Activated CD8-positive, alpha-beta T cell treated with anti-CD3 and anti-CD28 coated beads, Interleukin-2, amount 10 ng/mL, durations not matched to agents 7 days and 5 days (primary cell): ENCODE measurements around the gene PPL. TPM values are rescaled to one million over a fixed set of nuclear protein-coding genes. Genes with fewer than 3 reads are reported as not detected.
"Not testable (repeated sequence)": the region's sequence is repeated elsewhere in the genome, so short reads cannot be mapped to it uniquely, and the experiment has no call there.

Source experiments
- ATAC-seq: fragments of 150-1000 bp; cut with Tn5 transposase; one replicate; pipeline ENCODE4 v1.10.0; 2021; ENCODE audit warnings: moderate library complexity
- CTCF ChIA-PET: fragments of 350-600 bp; sonication (Branson Sonifier 250); formaldehyde crosslinking; loops from one replicate; lab custom pipeline; 2021; ENCODE audit warnings: antibody characterized with exemption; lab: Charles Lee
- POLR2A ChIA-PET: fragments of 350-600 bp; sonication (Branson Sonifier 250); formaldehyde crosslinking; loops from one replicate; lab custom pipeline; 2021; ENCODE audit warnings: antibody characterized with exemption; lab: Charles Lee
- DNase-seq: peaks from one replicate; pipeline ENCODE4 v3.0.0-alpha.2; 2020
- H3K27ac Mint-ChIP-seq: one replicate; pipeline ENCODE4 v1.8.0; 2021; ENCODE audit warnings: mild to moderate bottlenecking, mixed read lengths
- H3K27me3 Mint-ChIP-seq: one replicate; pipeline ENCODE4 v1.8.0; 2021; ENCODE audit warnings: low read depth, mixed read lengths
- H3K36me3 Mint-ChIP-seq: one replicate; pipeline ENCODE4 v1.8.0; 2021; ENCODE audit warnings: low read depth, mixed read lengths
- H3K4me1 Mint-ChIP-seq: one replicate; pipeline ENCODE4 v1.8.0; 2021; ENCODE audit warnings: low read depth, mixed read lengths
- H3K4me3 Mint-ChIP-seq: one replicate; pipeline ENCODE4 v1.8.0; 2021; ENCODE audit warnings: mild to moderate bottlenecking, mixed read lengths
- H3K9me3 Mint-ChIP-seq: one replicate; pipeline ENCODE4 v1.8.0; 2022; ENCODE audit warnings: mixed read lengths; ENCODE audit not compliant: insufficient read depth
- total RNA-seq, 2 experiments: library from RNA; stranded (reverse); gene quantifications; one replicate each; pipeline ENCODE4 v1.2.3, GENCODE V29; 2021

The PPL gene
- total RNA-seq, 2 experiments from 2014 or later: not detected

- ATAC-seq: no peak
- CTCF ChIA-PET: interaction anchor here (1.3 kb wide), 1 partner anchor 497 kb away, joined by 4 read pairs; no protein-coding TSS in a partner anchor
- Mint-ChIP-seq H3K27me3 (no peaks in the 10 kb centered on the region), H3K36me3 (no peaks in the 10 kb centered on the region), H3K4me3 (no peak overlapping the region), H3K9me3 (no peaks in the 10 kb centered on the region), H3K27ac (no peak overlapping the region), H3K4me1 (no peaks in the 10 kb centered on the region)
- POLR2A ChIA-PET: no interaction called here
- DNase-seq: no peak
These were observed 38.0 kb downstream of the PPL start for GRCh38 chr16:4898811-4899473.

GRCh38 chr16:4897328-4897727 lies 39.6 kb downstream of the PPL start:
- Mint-ChIP-seq H3K27me3 (no peaks in the 10 kb centered on the region), H3K27ac (no peak overlapping the region), H3K9me3 (no peaks in the 10 kb centered on the region), H3K4me1 (no peaks in the 10 kb centered on the region), H3K36me3 (no peaks in the 10 kb centered on the region), H3K4me3 (no peak overlapping the region)
- ChIA-PET POLR2A (no interaction called here), CTCF (no interaction called here)
- ATAC-seq: no peak
- DNase-seq: no peak

- POLR2A ChIA-PET, CTCF ChIA-PET: not testable (repeated sequence)
These were observed 40.2 kb downstream of the PPL start for GRCh38 chr16:4896761-4897160.

GRCh38 chr16:4895366-4895765 lies 41.6 kb downstream of the PPL start:
- Mint-ChIP-seq H3K36me3 (no peaks in the 10 kb centered on the region), H3K9me3 (no peaks in the 10 kb centered on the region), H3K4me3 (no peak overlapping the region), H3K4me1 (no peaks in the 10 kb centered on the region), H3K27ac (no peak overlapping the region), H3K27me3 (no peaks in the 10 kb centered on the region)
- no peak for ATAC-seq
- POLR2A ChIA-PET: no interaction called here
- CTCF ChIA-PET: no interaction called here
- no peak for DNase-seq

More at GRCh38 chr16:4896761-4897160, 40.2 kb downstream of the PPL start:
- H3K27me3 Mint-ChIP-seq, H3K4me1 Mint-ChIP-seq, H3K9me3 Mint-ChIP-seq, H3K36me3 Mint-ChIP-seq, DNase-seq, H3K4me3 Mint-ChIP-seq, H3K27ac Mint-ChIP-seq, ATAC-seq: not testable (repeated sequence)

- no peak overlapping the region for H3K27ac Mint-ChIP-seq
- no peaks in the 10 kb centered on the region for H3K9me3 Mint-ChIP-seq
- DNase-seq: no peak
- ChIA-PET CTCF (no interaction called here), POLR2A (no interaction called here)
- no peak for ATAC-seq
- no peak overlapping the region for H3K4me3 Mint-ChIP-seq
- no peaks in the 10 kb centered on the region for H3K36me3 Mint-ChIP-seq
- H3K27me3 Mint-ChIP-seq: no peaks in the 10 kb centered on the region
- H3K4me1 Mint-ChIP-seq: no peaks in the 10 kb centered on the region
These were observed 42.4 kb downstream of the PPL start for GRCh38 chr16:4894276-4895150.

GRCh38 chr16:4893103-4893862 lies 43.7 kb downstream of the PPL start:
- ATAC-seq (no peak), DNase-seq (no peak)
- Mint-ChIP-seq H3K9me3 (no peaks in the 10 kb centered on the region), H3K27ac (no peak overlapping the region), H3K36me3 (no peaks in the 10 kb centered on the region), H3K4me1 (no peaks in the 10 kb centered on the region), H3K27me3 (no peaks in the 10 kb centered on the region), H3K4me3 (no peak overlapping the region)
- ChIA-PET POLR2A (no interaction called here), CTCF (no interaction called here)

GRCh38 chr16:4892361-4893102 lies 44.4 kb downstream of the PPL start:
- Mint-ChIP-seq H3K27me3 (no peaks in the 10 kb centered on the region), H3K27ac (no peak overlapping the region), H3K4me3 (no peak overlapping the region), H3K9me3 (no peaks in the 10 kb centered on the region), H3K36me3 (no peaks in the 10 kb centered on the region), H3K4me1 (no peaks in the 10 kb centered on the region)
- ChIA-PET POLR2A (interaction anchor here (0.8 kb wide), 1 partner anchor 1246 kb away, joined by 3 read pairs; no protein-coding TSS in a partner anchor), CTCF (no interaction called here)
- no peak for ATAC-seq
- DNase-seq: no peak

- no peak overlapping the region for H3K4me3 Mint-ChIP-seq
- H3K36me3 Mint-ChIP-seq: no peaks in the 10 kb centered on the region
- CTCF ChIA-PET: no interaction called here
- H3K27me3 Mint-ChIP-seq: no peaks in the 10 kb centered on the region
- POLR2A ChIA-PET: interaction anchor here (0.8 kb wide), 1 partner anchor 1246 kb away, joined by 3 read pairs; no protein-coding TSS in a partner anchor
- H3K9me3 Mint-ChIP-seq: no peaks in the 10 kb centered on the region
- no peaks in the 10 kb centered on the region for H3K4me1 Mint-ChIP-seq
- DNase-seq (no peak), ATAC-seq (no peak)
- H3K27ac Mint-ChIP-seq: no peak overlapping the region
These were observed 45.1 kb downstream of the PPL start for GRCh38 chr16:4891886-4892216.

GRCh38 chr16:4891097-4891885 lies 45.7 kb downstream of the PPL start:
- H3K4me1 Mint-ChIP-seq: no peaks in the 10 kb centered on the region
- H3K27ac Mint-ChIP-seq: no peak overlapping the region
- H3K27me3 Mint-ChIP-seq: no peaks in the 10 kb centered on the region
- ATAC-seq: no peak
- no peaks in the 10 kb centered on the region for H3K9me3 Mint-ChIP-seq
- no peaks in the 10 kb centered on the region for H3K36me3 Mint-ChIP-seq
- CTCF ChIA-PET: no interaction called here
- POLR2A ChIA-PET: no interaction called here
- DNase-seq: no peak
- H3K4me3 Mint-ChIP-seq: no peak overlapping the region

GRCh38 chr16:4890686-4891085 lies 46.3 kb downstream of the PPL start:
- CTCF ChIA-PET: no interaction called here
- POLR2A ChIA-PET: no interaction called here
- H3K4me3 Mint-ChIP-seq: no peak overlapping the region
- no peaks in the 10 kb centered on the region for H3K27me3 Mint-ChIP-seq
- DNase-seq (no peak), ATAC-seq (no peak)
- peaks cover 2% of the 10 kb centered on the region for H3K36me3 Mint-ChIP-seq
- no peaks in the 10 kb centered on the region for H3K9me3 Mint-ChIP-seq
- no peak overlapping the region for H3K27ac Mint-ChIP-seq
- H3K4me1 Mint-ChIP-seq: no peaks in the 10 kb centered on the region

GRCh38 chr16:4890026-4890425 lies 46.9 kb downstream of the PPL start:
- Mint-ChIP-seq H3K36me3 (peaks cover 5% of the 10 kb centered on the region), H3K27me3 (no peaks in the 10 kb centered on the region), H3K4me1 (no peaks in the 10 kb centered on the region), H3K4me3 (no peak overlapping the region), H3K9me3 (no peaks in the 10 kb centered on the region), H3K27ac (no peak overlapping the region)
- POLR2A ChIA-PET: no interaction called here
- ATAC-seq (no peak), DNase-seq (no peak)
- CTCF ChIA-PET: no interaction called here
